Measurements from ENCODE around the gene MUSTN1.
A peak's percentile ranks its signal among the peaks of the same experiment; 100 is the strongest.

The MUSTN1 gene

GRCh38 chr3:52839268-52839575 is 4.4 kb upstream of the MUSTN1 start:
- H3K4me3 ChIP-seq (ENCODE audit: low read length), result no peak overlapping the region
- DNase-seq (ENCODE audit: low read depth, low spot score), result no peak

- H3K4me3 ChIP-seq (ENCODE audit: low read length), result no peak overlapping the region
- peak; percentile 47 for DNase-seq (ENCODE audit: low read depth, low spot score)
Observed at GRCh38 chr3:52838561-52839267, 3.9 kb upstream of the MUSTN1 start.

GRCh38 chr3:52836986-52837385 is 2.2 kb upstream of the MUSTN1 start:
- DNase-seq (ENCODE audit: low read depth, low spot score), result no peak
- no peak overlapping the region for H3K4me3 ChIP-seq (ENCODE audit: low read length)

- DNase-seq (ENCODE audit: low read depth, low spot score), result no peak
- no peak overlapping the region for H3K4me3 ChIP-seq (ENCODE audit: low read length)
Observed at GRCh38 chr3:52836471-52836845, 1.6 kb upstream of the MUSTN1 start.

- no peak for DNase-seq (ENCODE audit: low read depth, low spot score)
- no peak overlapping the region for H3K4me3 ChIP-seq (ENCODE audit: low read length)
Observed at GRCh38 chr3:52835766-52836470, 1.1 kb upstream of the MUSTN1 start.

- no peak overlapping the region for H3K4me3 ChIP-seq (ENCODE audit: low read length)
- no peak for DNase-seq (ENCODE audit: low read depth, low spot score)
Observed at GRCh38 chr3:52833202-52833601, 1.6 kb downstream of the MUSTN1 start.

GRCh38 chr3:52831500-52832301 is 3.1 kb downstream of the MUSTN1 start:
- no peak for DNase-seq (ENCODE audit: low read depth, low spot score)
- H3K4me3 ChIP-seq (ENCODE audit: low read length), result no peak overlapping the region

- H3K4me3 ChIP-seq (ENCODE audit: low read length), result no peak within 1 kb of the TSS
- no peak for DNase-seq (ENCODE audit: low read depth, low spot score)
Observed at GRCh38 chr3:52830535-52831258, 4.1 kb downstream of the MUSTN1 start, which contains the start of gene ITIH4. Gene ITIH4, minus strand, starts transcription at chr3:52830672. Its CDS starts 30 bp downstream, at chr3:52830642.

GRCh38 chr3:52829906-52830463 is 4.8 kb downstream of the MUSTN1 start:
- no peak overlapping the region for H3K4me3 ChIP-seq (ENCODE audit: low read length)
- no peak for DNase-seq (ENCODE audit: low read depth, low spot score)

- no peak overlapping the region for H3K4me3 ChIP-seq (ENCODE audit: low read length)
- DNase-seq (ENCODE audit: low read depth, low spot score), result no peak
Observed at GRCh38 chr3:52829482-52829881, 5.3 kb downstream of the MUSTN1 start.

GRCh38 chr3:52827866-52828376 is 6.9 kb downstream of the MUSTN1 start:
- no peak overlapping the region for H3K4me3 ChIP-seq (ENCODE audit: low read length)

GRCh38 chr3:52827441-52827840 is 7.4 kb downstream of the MUSTN1 start:
- H3K4me3 ChIP-seq (ENCODE audit: low read length), result no peak overlapping the region
- no peak for DNase-seq (ENCODE audit: low read depth, low spot score)

More at GRCh38 chr3:52827866-52828376, 6.9 kb downstream of the MUSTN1 start:
- DNase-seq (ENCODE audit: low read depth, low spot score), result no peak

- no peak overlapping the region for H3K4me3 ChIP-seq (ENCODE audit: low read length)
- DNase-seq (ENCODE audit: low read depth, low spot score), result no peak
Observed at GRCh38 chr3:52824037-52824436, 10.8 kb downstream of the MUSTN1 start.

GRCh38 chr3:52822363-52822762 is 12.5 kb downstream of the MUSTN1 start:
- H3K4me3 ChIP-seq (ENCODE audit: low read length), result no peak overlapping the region
- DNase-seq (ENCODE audit: low read depth, low spot score), result no peak

- no peak for DNase-seq (ENCODE audit: low read depth, low spot score)
Observed at GRCh38 chr3:52820736-52821135, 14.1 kb downstream of the MUSTN1 start.

GRCh38 chr3:52819936-52820335 is 14.9 kb downstream of the MUSTN1 start:
- no peak overlapping the region for H3K4me3 ChIP-seq (ENCODE audit: low read length)
- no peak for DNase-seq (ENCODE audit: low read depth, low spot score)

More at GRCh38 chr3:52820736-52821135, 14.1 kb downstream of the MUSTN1 start:
- H3K4me3 ChIP-seq (ENCODE audit: low read length), result no peak overlapping the region

- no peak for DNase-seq (ENCODE audit: low read depth, low spot score)
- H3K4me3 ChIP-seq (ENCODE audit: low read length), result no peak overlapping the region
Observed at GRCh38 chr3:52817860-52818259, 17.0 kb downstream of the MUSTN1 start.

GRCh38 chr3:52817221-52817620 is 17.6 kb downstream of the MUSTN1 start:
- H3K4me3 ChIP-seq (ENCODE audit: low read length), result no peak overlapping the region
- DNase-seq (ENCODE audit: low read depth, low spot score), result no peak

GRCh38 chr3:52816654-52817053 is 18.2 kb downstream of the MUSTN1 start:
- DNase-seq (ENCODE audit: low read depth, low spot score), result no peak
- no peak overlapping the region for H3K4me3 ChIP-seq (ENCODE audit: low read length)
